22Rv1 (cell line): ENCODE measurements around the gene PAK5.

Experiments used
- H3K27ac ChIP-seq: fragments of 450-650 bp; 2 replicates; pipeline ENCODE4 v1.5.1; 2017
- CTCF ChIP-seq: fragments of 450-650 bp; IDR thresholded peaks from 2 replicates; pipeline ENCODE4 v1.5.1; 2017; ENCODE audit warnings: mild to moderate bottlenecking
- ZFX ChIP-seq: fragments of 450-650 bp; IDR thresholded peaks from 2 replicates; pipeline ENCODE4 v1.6.1; 2017; ENCODE audit warnings: antibody characterized with exemption, borderline replicate concordance

Gene PAK5

DNA sequence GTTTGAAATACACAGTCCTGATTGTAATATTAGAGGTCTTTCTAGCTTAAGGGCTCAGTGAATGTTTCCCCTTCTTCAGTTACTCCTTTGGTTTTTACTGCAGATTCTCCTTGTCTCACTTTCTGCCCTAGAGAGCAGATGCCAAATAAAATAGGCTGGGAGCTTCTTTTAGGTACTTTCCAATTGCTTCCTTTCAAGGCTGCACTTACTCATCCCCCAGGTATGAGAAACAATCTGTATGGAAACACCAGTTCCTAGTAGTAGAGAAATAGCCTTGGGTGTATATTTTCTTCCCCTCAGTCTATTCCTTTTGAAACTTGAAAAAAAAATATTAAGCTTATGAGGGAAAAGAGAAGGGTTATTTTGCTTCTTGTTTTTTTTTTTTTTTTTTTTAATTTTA is 139.7 kb downstream of the PAK5 start:
- H3K27ac ChIP-seq = no peak overlapping the region
- TF ChIP-seq CTCF = no peak
- no peak for TF ChIP-seq ZFX

DNA sequence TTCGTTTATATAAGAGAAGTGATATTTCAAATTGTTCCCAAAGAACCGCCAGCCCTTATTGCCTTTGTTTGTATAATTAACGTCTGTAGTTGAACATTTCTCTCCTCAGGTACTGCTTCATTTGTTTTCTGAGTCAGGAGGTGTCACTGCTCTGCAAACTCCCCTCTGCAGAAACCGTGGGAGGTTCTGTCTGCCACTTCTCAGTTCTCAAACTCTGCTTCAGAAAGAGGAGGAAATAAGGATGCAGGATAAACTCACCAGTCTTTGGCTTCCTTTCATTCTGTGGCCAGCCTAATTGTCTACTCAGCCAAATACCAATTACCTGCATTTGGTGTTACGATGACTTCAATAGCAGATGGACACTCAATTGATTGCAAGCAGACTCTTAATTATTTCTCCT is 149.8 kb downstream of the PAK5 start:
- H3K27ac ChIP-seq = no peak overlapping the region
- TF ChIP-seq CTCF = no peak
- no peak for TF ChIP-seq ZFX

DNA sequence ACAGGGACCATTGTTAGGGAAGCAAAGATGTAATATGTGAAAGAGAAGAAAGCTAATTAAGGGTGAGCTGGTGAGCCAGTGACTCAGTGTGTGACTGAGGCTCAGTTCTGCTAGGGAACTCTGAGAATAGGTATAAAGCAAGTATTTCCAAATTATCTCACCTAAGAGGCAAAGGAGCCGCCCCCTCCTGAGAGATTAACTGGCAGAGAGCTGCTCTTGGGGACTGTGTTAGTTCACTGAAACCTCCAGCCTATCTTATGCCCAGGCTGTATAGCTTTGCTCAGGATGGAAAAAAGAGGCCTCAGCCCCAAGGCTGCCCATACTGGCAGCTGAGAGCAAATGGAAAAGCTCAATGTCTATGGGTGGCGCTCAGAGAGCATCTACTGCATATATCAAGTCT is 152.0 kb downstream of the PAK5 start:
- TF ChIP-seq CTCF (no peak), ZFX (no peak)
- H3K27ac ChIP-seq = no peak overlapping the region

- TF ChIP-seq CTCF (no peak), ZFX (no peak)
Observed at GRCh38 chr20:9686455-9686854, 152.4 kb downstream of the PAK5 start.

DNA sequence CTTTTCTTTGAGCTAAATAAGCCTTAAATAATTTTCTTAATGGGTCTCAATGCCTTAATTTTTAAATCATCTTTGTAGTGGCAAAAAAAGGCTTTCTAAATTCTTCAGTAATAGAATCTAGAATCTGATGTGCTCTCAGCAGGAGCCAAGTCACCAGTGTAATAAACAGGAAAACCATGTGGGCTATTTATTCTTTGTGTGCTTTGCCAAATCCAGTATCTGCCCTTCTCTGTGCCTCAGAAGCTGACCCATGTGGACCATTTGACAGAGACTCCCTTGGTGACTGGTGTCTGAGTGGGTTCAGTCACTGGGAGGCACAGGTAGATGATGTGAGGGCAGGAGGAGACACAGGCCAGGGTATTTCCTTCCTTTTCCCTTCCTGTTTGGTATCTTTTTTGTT is 152.9 kb downstream of the PAK5 start:
- H3K27ac ChIP-seq = no peak overlapping the region
- no peak for TF ChIP-seq ZFX
- no peak for TF ChIP-seq CTCF

More at GRCh38 chr20:9686455-9686854, 152.4 kb downstream of the PAK5 start:
- no peak overlapping the region for H3K27ac ChIP-seq

DNA sequence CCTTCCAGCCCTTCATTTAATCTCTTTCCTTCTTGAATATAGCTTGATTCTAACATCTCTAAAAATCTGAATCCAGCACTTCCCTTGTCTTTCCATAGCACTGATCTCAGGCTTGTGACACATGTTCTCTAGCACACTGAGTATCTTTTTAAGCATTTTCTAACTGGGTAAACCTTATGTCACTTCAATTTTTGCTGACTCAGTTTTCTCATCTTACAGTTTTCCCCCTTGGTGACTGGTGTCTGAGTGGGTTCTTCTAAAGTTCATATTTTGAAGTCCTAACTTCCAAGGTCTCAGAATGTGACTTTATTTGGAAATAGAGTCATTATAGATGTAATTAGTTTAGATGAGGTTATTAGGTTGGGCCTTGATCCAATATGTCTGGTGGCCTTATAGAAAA is 153.9 kb downstream of the PAK5 start:
- no peak overlapping the region for H3K27ac ChIP-seq
- TF ChIP-seq CTCF (no peak), ZFX (no peak)

DNA sequence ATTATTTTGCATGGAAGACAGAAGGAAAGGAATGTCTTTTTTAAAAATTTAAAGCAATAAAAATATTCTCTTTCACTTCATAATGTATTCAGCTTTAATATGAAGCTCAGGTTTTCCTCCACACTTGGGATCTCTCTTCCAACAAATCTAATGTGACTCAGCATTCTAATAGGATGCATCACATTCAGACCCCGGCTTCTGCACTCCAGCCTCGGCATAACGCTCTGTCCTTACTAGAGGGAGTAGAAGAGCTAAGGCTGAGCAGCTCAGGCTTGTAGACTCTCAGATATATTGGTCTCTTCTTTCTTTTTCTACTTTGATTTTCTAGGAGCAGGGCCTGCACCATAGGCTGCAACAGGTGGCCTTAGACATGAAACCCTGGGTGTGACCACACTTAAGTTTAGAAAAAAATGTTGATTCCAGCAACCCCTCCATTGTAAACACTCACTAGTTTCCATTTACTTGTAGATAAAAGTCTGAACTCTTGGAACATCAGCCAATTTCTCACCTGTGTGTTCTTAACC is 161.7 kb downstream of the PAK5 start:
- TF ChIP-seq ZFX = no peak
- no peak for TF ChIP-seq CTCF
- H3K27ac ChIP-seq = no peak overlapping the region
